ENCODE data around the gene SLC25A10.

The SLC25A10 gene

DNA sequence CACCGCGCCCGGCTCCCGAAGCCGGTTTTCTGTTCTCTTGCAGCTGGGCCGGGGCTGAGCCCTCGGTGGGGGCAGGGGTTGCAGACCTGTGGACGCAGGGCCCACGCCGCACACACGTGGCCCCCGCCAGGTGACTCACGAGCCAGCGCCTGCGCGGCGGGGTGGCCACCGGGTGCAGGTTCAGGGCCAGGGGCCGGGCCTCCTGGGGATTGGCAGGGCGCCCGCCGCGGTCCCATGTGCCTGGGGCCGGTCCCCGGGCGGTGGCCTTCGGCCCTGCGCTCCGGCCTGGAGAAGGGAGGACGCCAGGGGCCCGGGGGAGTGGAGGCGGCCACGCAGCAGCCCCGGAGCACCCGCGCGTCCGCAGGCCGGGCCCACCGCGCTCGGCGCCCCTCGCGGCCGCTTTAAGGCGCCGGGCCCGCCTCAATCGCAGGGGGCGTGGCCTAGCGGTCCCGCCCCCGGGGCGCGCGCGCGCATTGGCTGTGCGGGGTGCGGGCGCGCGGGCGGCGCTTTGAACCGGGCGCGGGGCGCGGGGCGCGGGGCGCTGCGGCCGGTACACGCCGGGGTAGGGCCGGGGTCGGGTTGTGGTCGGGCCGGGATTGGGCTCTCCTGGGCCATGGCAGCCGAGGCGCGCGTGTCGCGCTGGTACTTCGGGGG, at the start of gene SLC25A10:
TSS of gene SLC25A10 (plus strand) at position 471 of the 654 bp plus-strand sequence. CDS start at position 614, 143 bp downstream.
- DNase-seq (ENCODE audit: low read depth), result peak; percentile 74

DNA sequence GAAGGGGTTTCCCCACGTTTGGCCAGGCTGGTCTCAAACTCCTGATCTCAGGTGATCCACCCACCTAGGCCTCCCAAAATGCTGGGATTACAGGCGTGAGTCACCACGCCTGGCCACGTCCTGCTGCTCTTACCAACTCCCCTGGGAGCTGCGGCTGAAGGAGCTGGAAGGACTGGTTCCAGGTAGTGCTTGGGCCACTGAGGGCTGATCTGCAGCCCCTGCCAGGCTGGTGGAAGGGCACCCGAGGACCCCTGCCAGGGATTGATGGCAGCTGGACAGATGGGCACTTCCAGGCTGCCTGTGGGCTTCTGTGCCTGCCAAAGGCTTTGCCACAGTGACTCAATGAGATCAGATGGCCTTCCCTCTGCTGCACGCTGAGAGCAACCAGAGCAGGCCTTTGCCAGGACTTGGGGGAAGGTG, 48.0 kb upstream of the SLC25A10 start:
- no peak for DNase-seq (ENCODE audit: low read depth)

DNA sequence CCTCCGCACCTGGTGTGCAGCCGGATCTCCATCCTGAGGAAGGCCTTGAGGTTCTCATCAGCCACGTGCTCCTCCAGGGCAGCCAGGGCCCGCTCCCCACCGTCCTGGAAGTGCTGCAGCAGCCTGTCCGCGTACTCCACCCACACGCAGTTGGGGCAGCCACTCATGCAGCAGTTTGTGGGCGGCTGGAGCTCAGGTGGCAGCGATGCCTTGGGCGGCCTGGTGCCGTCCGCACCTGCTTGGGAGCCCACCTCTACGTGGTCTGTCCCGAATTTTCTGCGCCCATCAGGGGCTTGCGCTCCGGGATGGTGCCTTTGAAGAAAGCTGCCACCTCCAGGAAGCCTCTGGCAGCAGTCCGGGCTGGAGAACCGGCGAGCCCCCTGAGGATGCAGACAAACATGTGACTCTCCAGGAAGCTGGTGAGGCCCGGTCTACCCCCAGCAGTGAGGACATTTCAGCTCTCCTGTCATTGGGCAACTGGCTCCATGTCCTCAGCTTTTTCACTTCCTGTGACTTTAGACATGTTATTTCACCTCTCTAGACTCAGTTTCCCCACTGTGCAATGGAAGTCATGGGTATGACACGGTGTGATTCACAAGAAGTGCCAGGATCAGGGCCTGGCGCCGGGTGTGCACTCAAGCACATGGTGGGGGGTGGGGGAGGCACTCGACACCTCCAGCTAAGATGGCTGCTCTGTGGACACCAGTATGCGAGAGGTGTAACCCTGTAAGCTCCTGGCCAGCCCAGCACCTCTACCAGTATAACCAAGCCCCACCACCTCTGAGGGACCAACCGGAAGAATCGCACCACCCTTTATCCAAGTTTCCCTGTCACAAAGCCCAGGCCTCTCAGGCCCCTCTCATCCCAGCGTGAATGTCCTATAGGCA, 46.6 kb upstream of the SLC25A10 start:
- DNase-seq (ENCODE audit: low read depth), result peak; percentile 24

GRCh38 chr17:81666092-81666341, 46.1 kb upstream of the SLC25A10 start:
- DNase-seq (ENCODE audit: low read depth), result peak; percentile 37

GRCh38 chr17:81666342-81667191, 45.5 kb upstream of the SLC25A10 start, which contains the start of the genes CCDC137 and OXLD1:
TSS of gene CCDC137 (plus strand) at chr17:81666737. CDS start at chr17:81666767, 30 bp downstream.
TSS of gene OXLD1 (minus strand) at chr17:81666605. CDS start at chr17:81666577, 28 bp downstream.
- peak; percentile 98 for DNase-seq (ENCODE audit: low read depth)

GRCh38 chr17:81667754-81668153, 44.3 kb upstream of the SLC25A10 start:
- DNase-seq (ENCODE audit: low read depth), result no peak

DNA sequence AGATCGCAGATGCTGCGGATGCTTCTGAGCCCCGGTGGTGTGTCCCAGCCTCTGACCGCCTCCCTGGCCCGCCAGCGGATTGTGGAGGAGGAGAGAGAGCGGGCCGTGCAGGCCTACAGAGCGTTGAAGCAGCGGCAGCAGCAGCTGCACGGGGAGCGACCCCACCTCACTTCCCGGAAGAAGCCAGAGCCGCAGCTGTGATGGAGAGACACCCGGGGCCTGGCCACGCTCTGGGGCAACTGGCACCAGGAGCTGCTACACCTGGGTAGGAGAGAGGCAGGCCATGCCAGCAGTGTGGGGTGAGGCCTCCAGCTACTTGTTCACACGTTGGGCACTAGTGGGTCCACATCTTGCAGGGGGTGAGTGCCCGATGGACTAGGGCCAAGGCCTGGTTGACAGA, 39.6 kb upstream of the SLC25A10 start:
- no peak for DNase-seq (ENCODE audit: low read depth)

GRCh38 chr17:81672954-81673353, 39.1 kb upstream of the SLC25A10 start:
- DNase-seq (ENCODE audit: low read depth), result no peak

DNA sequence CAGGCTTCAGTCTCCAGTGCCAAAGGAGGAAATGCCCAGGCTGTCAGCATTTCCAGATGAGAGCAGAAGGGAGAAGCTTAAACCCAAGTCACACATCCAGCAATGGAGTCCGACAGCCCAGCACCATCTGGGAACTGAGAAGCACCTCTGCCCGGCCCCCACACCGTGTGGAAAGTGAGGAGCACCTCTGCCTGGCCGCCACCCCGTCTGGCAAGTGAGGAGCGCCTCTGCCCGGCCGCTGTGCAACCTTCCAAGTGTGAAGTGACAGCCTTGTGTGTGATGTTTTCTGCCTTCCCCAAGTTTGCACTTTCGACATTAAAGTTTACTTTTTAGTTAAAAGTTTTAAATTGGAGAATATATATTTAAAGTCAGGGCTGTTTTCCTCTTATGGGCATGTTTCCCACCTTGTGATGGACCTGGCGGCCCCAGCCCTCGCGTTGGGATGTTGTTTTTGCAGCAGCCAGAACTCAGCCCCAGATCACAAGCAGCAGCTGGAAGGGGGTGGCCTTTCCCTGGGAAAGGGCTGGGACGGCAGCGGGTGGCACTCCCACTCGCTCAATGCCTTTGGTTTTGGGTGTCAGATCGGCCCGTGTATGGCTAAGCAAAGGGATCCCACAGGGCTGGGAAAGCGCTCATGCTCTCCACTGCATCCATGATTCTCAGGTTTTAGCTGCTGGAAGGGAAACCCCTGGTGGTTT, 38.4 kb upstream of the SLC25A10 start:
- DNase-seq (ENCODE audit: low read depth), result no peak

DNA sequence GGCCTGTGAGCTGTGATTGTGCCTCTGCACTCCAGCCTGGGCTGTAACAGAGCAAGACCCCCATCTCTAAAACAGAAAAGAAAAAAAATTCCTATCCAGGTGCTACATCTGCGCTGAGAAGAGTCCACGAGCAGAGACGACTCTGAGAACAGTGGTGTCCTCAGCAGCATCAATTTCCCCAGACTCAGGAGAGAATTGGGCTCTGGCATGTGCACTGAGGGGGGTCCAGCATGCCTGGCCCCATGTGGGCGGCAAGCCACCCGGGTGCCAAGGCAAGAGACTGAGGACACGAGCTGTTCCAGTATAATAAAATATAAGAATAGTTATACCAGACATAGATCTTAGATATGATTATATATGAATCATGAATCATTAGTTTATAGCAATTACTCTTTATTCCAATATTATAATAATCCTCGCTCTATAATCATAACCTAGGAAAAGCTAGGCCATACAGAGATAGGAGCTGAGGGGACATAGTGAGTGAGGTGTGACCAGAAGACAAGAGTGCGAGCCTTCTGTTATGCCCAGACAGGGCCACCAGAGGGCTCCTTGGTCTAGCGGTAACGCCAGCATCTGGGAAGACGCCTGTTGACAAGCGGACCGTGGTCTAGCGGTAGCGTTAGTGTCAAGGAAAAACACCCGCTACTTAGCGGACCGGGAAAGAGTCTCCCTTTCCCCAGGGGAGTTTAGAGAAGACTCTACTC, 36.4 kb upstream of the SLC25A10 start:
- DNase-seq (ENCODE audit: low read depth), result peak; percentile 36

- no peak for DNase-seq (ENCODE audit: low read depth)
These were observed 35.2 kb upstream of the SLC25A10 start for GRCh38 chr17:81676906-81677305.

- no peak for DNase-seq (ENCODE audit: low read depth)
These were observed 31.9 kb upstream of the SLC25A10 start for GRCh38 chr17:81680150-81680549.

DNA sequence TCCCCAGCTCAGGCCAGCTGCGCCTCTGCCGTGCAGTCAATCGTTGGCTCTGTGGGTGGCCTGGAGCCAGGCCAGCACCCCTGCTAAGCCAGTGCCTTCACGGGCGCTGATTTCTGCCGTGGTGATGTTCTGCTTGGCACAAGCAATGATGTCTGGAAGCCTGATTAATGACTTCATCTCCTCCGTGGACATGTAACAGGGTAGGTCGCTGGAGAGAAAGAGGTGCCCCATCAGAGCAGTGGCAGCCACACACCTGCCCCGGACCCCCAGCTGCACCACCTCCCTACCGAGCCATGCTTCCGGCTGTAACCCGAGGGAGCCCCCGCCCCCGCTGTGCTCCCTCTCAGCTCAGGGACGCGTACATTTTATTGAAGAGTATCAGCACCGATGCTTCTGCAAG, 30.4 kb upstream of the SLC25A10 start:
- no peak for DNase-seq (ENCODE audit: low read depth)

DNA sequence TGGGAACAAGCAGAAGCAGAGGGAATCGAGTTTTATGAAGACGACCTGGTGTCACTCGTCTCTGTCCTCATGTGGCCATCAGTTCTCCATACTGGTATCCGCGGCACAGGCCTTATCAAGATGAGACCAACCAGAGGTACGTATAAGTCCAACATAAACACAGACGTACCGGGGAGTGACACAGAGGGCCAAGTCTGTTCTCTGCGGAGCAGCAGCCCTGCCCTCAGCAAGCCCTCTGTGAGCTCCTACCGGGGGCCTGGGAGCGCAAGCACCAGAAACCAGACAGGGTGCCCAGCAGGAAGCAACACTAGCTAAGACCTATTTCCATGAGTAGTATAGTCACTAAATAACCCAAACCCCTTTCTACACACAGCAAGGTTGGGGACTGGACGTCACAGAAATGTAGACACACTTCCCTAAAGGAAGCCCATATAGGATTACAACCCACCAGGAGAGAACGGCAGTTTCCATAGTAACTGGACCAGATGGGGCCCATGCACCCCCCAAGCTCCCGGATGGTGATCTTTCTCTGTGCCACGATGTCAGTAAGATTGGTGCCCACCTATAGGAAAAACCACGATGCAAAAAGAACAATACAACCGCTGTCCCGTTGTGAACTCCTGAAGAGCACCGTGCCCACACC, 29.4 kb upstream of the SLC25A10 start:
- peak; percentile 21 for DNase-seq (ENCODE audit: low read depth)

DNA sequence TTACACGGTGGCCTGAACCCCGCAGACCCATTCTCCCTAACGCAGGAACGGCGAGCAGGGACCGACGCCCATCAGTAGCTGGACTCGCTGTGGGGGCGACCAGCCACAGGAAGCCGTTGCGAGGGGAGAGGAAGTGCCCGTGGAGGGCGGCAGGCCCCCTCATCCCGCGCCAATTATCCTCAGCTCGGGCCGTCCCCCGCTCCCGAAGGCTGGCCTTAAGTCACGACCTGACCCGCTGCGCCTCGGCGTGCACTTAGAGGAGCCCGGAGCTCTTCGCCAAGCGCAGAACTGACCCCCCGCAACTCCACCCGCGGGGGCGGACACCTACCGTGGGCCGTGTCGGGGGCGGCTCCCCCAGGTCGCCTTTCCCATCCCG, 28.9 kb upstream of the SLC25A10 start:
- DNase-seq (ENCODE audit: low read depth), result no peak

- DNase-seq (ENCODE audit: low read depth), result peak; percentile 99
These were observed 28.3 kb upstream of the SLC25A10 start, which contains the start of the genes ARL16 and HGS for GRCh38 chr17:81683584-81684441. TSS of gene ARL16 (minus strand) at chr17:81683797. CDS start at chr17:81683753, 44 bp downstream. TSS of gene HGS (plus strand) at chr17:81684011. CDS start at chr17:81684067, 56 bp downstream.

DNA sequence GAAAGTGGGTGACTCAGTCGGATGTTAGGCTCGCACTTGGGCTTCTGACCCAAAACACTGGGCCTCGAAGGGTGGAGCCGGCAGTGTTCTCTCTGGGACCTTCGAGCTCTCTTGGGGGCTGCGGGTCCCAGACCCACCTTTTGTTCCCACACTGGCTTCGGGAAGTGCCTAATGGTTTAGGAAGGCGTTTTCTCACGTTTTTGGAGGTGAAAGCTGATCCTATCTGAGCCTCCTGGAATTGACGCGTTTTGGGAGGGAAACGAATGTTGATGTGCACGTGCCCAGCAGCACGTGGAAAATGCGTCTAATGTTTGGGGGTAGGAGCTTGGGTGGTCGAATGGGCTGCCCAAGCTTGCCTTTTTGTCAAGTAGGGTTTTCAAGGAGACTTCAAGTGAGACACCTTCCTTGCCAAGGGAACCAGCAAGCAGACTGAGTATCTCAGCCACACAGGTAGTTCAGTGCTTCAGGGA, 27.6 kb upstream of the SLC25A10 start:
- DNase-seq (ENCODE audit: low read depth), result no peak

DNA sequence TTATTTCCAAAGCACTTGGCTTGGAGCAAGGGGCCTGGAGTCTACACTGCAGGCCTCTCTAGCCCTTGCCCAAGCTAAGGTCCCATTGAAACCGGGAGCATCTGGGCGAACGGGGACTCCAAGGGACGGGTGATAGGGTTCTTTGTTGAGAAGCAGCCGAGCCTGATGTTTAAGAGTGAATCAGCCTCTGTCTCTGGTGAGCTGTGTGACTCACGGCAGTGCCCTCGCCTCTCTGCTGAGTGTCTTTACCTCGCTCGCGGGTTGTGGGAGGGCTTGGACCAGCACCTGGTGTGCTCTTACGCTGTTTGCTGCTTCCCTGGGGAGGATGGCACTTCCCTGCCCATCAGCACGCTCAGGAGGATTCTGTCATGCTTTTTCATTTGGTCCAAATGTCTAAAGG, 27.0 kb upstream of the SLC25A10 start:
- DNase-seq (ENCODE audit: low read depth), result peak; percentile 81

DNA sequence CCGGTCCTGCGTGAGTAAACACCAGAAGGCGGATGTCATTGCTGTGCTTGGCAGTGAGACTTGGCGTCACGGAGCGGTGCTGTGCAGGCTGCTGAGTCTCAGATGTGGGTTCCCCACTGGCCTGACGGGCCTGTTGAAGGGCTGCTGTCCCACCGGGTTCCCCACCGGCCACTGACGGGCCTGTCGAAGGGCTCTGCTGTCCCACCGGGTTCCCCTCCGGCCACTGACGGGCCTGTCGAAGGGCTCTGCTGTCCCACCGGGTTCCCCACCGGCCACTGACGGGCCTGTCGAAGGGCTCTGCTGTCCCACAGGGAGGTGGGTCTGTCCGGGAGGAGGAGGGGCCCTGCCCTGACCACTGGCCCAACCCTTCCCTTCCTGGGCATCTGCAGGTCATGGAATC, 25.5 kb upstream of the SLC25A10 start:
- no peak for DNase-seq (ENCODE audit: low read depth)
